Stimulated activated CD8-positive, alpha-beta memory T cell treated with anti-CD3 and anti-CD28 coated beads, Interleukin-7, amount 100 ng/mL, for 48 hours (primary cell): ENCODE measurements around the gene PIK3R2.
"Not testable (repeated sequence)": the region's sequence is repeated elsewhere in the genome, so short reads cannot be mapped to it uniquely, and the experiment has no call there.

ENCODE experiments used
- DNase-seq, 2 donors: peaks; one replicate each; pipeline ENCODE4 v3.0.0-alpha.2; 2020; ENCODE audit warnings: low read depth in 1 of 2; ENCODE audit errors: extremely low read depth in 1 of 2

The PIK3R2 gene

GRCh38 chr19:18198374-18198773 is 45.4 kb downstream of the PIK3R2 start:
- no peak for DNase-seq

DNA sequence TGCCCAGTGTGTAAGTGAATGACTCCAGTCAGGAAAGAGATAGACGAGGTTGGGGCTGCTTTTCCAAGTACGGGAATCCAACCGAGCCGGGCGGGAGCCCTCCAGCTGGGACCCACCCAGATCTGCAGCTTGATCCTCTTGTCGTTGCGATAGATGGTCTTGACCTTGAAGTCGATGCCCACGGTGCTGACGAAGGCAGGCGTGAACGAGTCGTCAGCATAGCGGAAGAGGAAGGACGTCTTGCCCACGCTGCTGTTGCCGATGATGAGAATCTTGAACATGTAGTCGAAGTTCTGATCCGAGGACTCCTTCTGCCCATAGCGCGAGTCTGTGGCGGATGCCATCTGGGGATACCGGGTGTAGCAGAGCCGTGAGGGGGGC is 49.4 kb downstream of the PIK3R2 start:
- no peak for DNase-seq

- DNase-seq: no peak
Measured at GRCh38 chr19:18202778-18203407, 49.9 kb downstream of the PIK3R2 start.

- no peak for DNase-seq
Measured at GRCh38 chr19:18203408-18203862, 50.5 kb downstream of the PIK3R2 start.

DNA sequence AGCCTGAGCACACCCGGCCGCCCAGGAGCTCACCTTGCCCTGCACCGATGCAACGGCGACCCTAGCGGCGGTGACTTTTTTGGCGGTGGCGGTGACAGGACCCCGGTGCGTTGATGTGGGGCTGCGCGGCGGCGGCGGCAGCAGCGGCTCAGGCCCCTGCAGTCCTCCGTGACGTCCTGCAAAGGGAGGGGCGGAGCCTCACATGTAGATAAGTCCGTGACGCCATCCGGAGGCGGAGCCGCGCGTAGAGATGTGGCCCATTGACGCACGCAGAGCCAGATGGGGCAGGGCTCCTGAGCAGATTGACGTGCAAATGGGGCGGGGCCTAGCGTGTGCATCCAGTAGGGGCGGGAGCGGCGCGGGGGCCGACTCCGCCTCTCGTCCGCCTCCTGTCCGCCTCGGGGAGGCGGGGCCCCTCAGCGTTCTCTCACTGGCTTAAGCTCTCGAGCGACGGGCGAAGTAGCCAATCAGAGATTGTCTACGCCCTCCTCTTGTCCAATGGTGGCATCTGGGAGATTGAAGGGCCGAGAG is 51.0 kb downstream of the PIK3R2 start, which contains the start of gene RAB3A:
Gene RAB3A (minus strand): TSS at position 180 of the 531 bp plus-strand sequence. CDS start 1,302 bp downstream, outside the sequence.
- DNase-seq: peak; percentile 99 to 100

GRCh38 chr19:18204394-18205199 is 51.6 kb downstream of the PIK3R2 start:
- no peak for DNase-seq

DNA sequence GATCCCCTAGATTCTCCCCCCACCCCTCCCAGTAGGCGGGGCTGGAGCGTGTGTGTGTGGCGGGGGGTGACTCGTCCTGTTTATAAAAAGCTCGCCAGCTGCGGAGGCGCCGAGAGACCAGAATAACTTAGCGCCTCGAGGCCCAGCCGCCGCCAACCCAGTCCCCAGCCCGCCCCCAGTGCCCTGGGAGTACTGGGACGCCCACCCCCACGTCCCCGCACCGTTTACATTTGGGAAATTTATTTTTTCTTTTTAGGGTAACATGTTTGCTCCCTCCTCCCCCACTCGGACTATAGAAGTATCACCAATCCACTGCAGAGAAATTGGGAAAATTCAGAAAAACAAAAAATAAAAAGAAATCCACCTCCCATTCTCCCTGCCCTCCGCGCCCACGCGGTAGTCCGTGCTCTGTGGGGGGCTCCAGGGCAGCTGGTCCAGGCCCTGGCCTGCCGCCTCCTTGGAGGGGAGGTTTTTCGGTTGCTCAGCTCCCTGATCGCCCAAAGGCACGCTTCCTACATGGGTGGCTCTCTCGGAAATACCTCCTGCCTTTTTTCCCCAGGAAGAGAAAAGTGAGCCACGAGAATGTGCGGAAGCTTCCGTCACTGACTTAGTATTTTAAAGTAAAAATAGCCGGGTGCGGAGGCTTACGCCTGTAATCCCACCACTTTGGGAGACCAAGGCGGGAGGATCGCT is 52.4 kb downstream of the PIK3R2 start:
- no peak for DNase-seq

- DNase-seq: no peak
Measured at GRCh38 chr19:18206018-18206417, 53.1 kb downstream of the PIK3R2 start.

GRCh38 chr19:18208098-18208951 is 55.4 kb downstream of the PIK3R2 start:
- no peak for DNase-seq

- not testable (repeated sequence) for DNase-seq
Measured at GRCh38 chr19:18209912-18210311, 56.9 kb downstream of the PIK3R2 start.

GRCh38 chr19:18211683-18212082 is 58.7 kb downstream of the PIK3R2 start:
- DNase-seq: no peak

DNA sequence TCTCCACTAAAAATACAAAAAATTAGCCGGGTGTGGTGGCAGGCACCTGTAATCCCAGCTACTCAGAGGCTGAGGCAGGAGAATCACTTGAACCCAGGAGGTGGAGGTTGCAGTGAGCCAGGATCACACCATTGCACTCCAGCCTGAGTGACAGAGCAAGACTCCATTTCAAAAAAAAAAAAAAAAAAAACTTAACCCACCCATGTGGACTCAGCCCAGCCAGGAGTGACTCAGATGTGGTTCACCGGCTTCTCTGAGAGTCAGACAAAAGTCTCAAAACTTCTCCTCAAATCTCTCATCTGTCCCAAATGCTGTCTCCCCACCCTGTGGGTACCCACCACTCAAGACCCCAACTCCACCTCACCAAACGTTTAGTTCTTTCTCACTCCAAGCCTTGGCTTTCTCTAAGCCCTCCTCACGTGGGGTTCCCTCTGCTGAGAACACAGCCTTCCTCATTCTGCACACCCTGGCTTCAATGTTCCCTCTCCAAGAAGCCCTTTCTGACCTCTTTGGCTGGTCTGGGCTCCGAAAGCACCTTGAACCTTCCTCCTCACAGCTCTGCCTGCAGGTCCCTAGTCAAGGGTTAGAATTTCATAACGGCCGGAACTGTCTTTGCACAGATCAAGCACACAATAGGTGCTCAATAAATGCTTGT is 61.9 kb downstream of the PIK3R2 start:
- no peak for DNase-seq

- no peak for DNase-seq
Measured at GRCh38 chr19:18216789-18217188, 63.8 kb downstream of the PIK3R2 start.

GRCh38 chr19:18218159-18218558 is 65.2 kb downstream of the PIK3R2 start:
- no peak for DNase-seq

DNA sequence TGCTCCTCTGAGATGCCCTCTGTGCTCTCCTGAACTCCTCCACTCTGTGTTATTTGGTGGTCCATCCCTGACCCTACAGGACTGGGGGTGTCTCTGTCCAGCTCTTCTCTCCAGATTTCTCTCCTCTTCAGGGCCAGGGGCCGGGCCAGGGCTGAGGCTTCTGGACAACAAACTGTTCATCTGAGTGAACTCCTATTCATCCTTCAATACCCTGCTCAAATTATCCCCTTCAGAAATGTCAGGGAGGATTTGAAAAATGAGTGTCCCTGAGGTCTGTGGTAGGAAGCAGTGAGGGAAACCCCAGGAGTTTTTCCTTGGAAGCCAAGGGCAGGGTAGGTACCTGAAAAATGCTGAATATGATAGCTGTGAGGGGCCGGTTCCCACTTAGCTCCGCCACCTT is 65.6 kb downstream of the PIK3R2 start:
- no peak for DNase-seq
